Epithelial cell of alveolus of lung (primary cell): ENCODE data around the gene PRSS8. TPM values are rescaled to one million over a fixed set of nuclear protein-coding genes. Genes with fewer than 3 reads are reported as not detected.

ENCODE experiments used
- total RNA-seq: library from RNA; depleted of rRNA; stranded (reverse); fragments of >200 nt; gene quantifications from 2 replicates; pipeline ENCODE4 v1.2.1, GENCODE V29; 2015

The PRSS8 gene
- 4.1 TPM in 1 of 2 replicates, not detected in the other for total RNA-seq

GRCh38 chr16:31135535-31136286 lies at the start of gene PRSS8:
Gene PRSS8, minus strand, starts transcription at chr16:31135727. Its CDS starts 229 bp downstream, at chr16:31135498.

GRCh38 chr16:31179747-31180459 lies 44.4 kb upstream of the PRSS8 start, which contains the start of gene FUS:
Gene FUS, plus strand, starts transcription at chr16:31180139. Its CDS starts 76 bp downstream, at chr16:31180215.

GRCh38 chr16:31149894-31150890 lies 14.7 kb upstream of the PRSS8 start, which contains the start of gene PRSS36:
Gene PRSS36, minus strand, starts transcription at chr16:31150066. Its CDS starts 31 bp downstream, at chr16:31150035.

GRCh38 chr16:31117384-31118222 lies 17.9 kb downstream of the PRSS8 start, which contains the start of gene KAT8:
Gene KAT8, plus strand, starts transcription at chr16:31117664. Its CDS starts 18 bp downstream, at chr16:31117682.

GRCh38 chr16:31108035-31108793 lies 27.3 kb downstream of the PRSS8 start, which contains the start of gene BCKDK:
Gene BCKDK, plus strand, starts transcription at chr16:31108386. Its CDS starts 838 bp downstream, at chr16:31109224.

GRCh38 chr16:31094424-31095120 lies 41.0 kb downstream of the PRSS8 start, which contains the start of gene VKORC1:
Gene VKORC1, minus strand, starts transcription at chr16:31094797. Its CDS starts 68 bp downstream, at chr16:31094729.

GRCh38 chr16:31088459-31089183 lies 46.9 kb downstream of the PRSS8 start, which contains the start of gene PRSS53:
Gene PRSS53, minus strand, starts transcription at chr16:31088943. Its CDS starts 134 bp downstream, at chr16:31088809.

Other genes starting within 250 kb of the PRSS8 start
- gene BCL7C, start 241.7 kb downstream of the PRSS8 start, total RNA-seq = 31.2 and 55.5 TPM in 2 replicates
- 3.4 and 5.2 TPM in 2 replicates for gene CTF1, start 239.1 kb downstream of the PRSS8 start, total RNA-seq
- 21.2 and 26.6 TPM in 2 replicates for gene FBXL19, start 212.2 kb downstream of the PRSS8 start, total RNA-seq
- gene ORAI3, start 186.7 kb downstream of the PRSS8 start, total RNA-seq = 39.7 and 90.1 TPM in 2 replicates
- 3.5 and 4.4 TPM in 2 replicates for gene SETD1A, start 178.0 kb downstream of the PRSS8 start, total RNA-seq
- gene HSD3B7, start 150.5 kb downstream of the PRSS8 start, total RNA-seq = 13.2 and 22.6 TPM in 2 replicates
- 0.91 and 7.0 TPM in 2 replicates for gene STX1B, start 125.1 kb downstream of the PRSS8 start, total RNA-seq
- gene STX4, start 102.2 kb downstream of the PRSS8 start, total RNA-seq = 15.5 and 21.8 TPM in 2 replicates
- 10.5 and 15.1 TPM in 2 replicates for gene ZNF668, start 61.5 kb downstream of the PRSS8 start, total RNA-seq
- gene ZNF646, start 61.3 kb downstream of the PRSS8 start, total RNA-seq = 10.0 and 17.1 TPM in 2 replicates
- gene PRSS53, start 46.8 kb downstream of the PRSS8 start, total RNA-seq = 0.52 and 8.1 TPM in 2 replicates
- gene VKORC1, start 40.9 kb downstream of the PRSS8 start, total RNA-seq = 269 and 310 TPM in 2 replicates
- gene BCKDK, start 27.3 kb downstream of the PRSS8 start, total RNA-seq = 80.2 and 85.1 TPM in 2 replicates
- gene KAT8, start 18.1 kb downstream of the PRSS8 start, total RNA-seq = 22.1 and 43.8 TPM in 2 replicates
- gene PRSS36, start 14.3 kb upstream of the PRSS8 start, total RNA-seq = 0.13 TPM in 1 of 2 replicates, not detected in the other
- gene FUS, start 44.4 kb upstream of the PRSS8 start, total RNA-seq = 49.5 and 60.5 TPM in 2 replicates
- gene PYCARD, start 67.0 kb upstream of the PRSS8 start, total RNA-seq = 54.6 and 86.6 TPM in 2 replicates
- 0.40 TPM in 1 of 2 replicates, not detected in the other for gene TRIM72, start 78.4 kb upstream of the PRSS8 start, total RNA-seq
- not detected in 2 replicates for gene PYDC1, start 81.4 kb upstream of the PRSS8 start, total RNA-seq
- not detected in 2 replicates for gene ITGAM, start 124.2 kb upstream of the PRSS8 start, total RNA-seq
- not detected in 2 replicates for gene ITGAX, start 219.4 kb upstream of the PRSS8 start, total RNA-seq